Endodermal cell (in vitro differentiated cells): ENCODE results near the gene TRIM3. TPM values are rescaled to one million over a fixed set of nuclear protein-coding genes. Genes with fewer than 3 reads are reported as not detected.

ENCODE experiments used
- DNase-seq: peaks from one replicate; pipeline ENCODE4 v3.0.0-alpha.2; 2017
- H3K27ac ChIP-seq: 2 replicates; pipeline ENCODE4 v1.5.1; 2013; ENCODE audit warnings: mild to moderate bottlenecking, low read depth, low read length, moderate library complexity
- H3K27me3 ChIP-seq: 2 replicates; pipeline ENCODE4 v1.6.1; 2013; ENCODE audit warnings: mild to moderate bottlenecking, low read length, moderate library complexity; ENCODE audit not compliant: insufficient read depth, control insufficient read depth, poor library complexity, severe bottlenecking
- H3K36me3 ChIP-seq: 2 replicates; pipeline ENCODE4 v1.7.0; 2013; ENCODE audit warnings: mild to moderate bottlenecking, low read length, moderate library complexity; ENCODE audit not compliant: control insufficient read depth, insufficient read depth
- H3K4me1 ChIP-seq: one replicate; pipeline ENCODE4 v1.7.0; 2013; ENCODE audit warnings: low read length; ENCODE audit not compliant: control insufficient read depth, insufficient read depth
- H3K4me3 ChIP-seq: 2 replicates; pipeline ENCODE4 v1.5.1; 2013; ENCODE audit warnings: mild to moderate bottlenecking, low read length, moderate library complexity
- H3K9ac ChIP-seq: 2 replicates; pipeline ENCODE4 v1.6.1; 2013; ENCODE audit warnings: mild to moderate bottlenecking, low read length, moderate library complexity; ENCODE audit not compliant: poor library complexity, severe bottlenecking; ENCODE audit errors: extremely low read depth
- H3K9me3 ChIP-seq: 2 replicates; pipeline ENCODE4 v1.6.1; 2013; ENCODE audit warnings: mild to moderate bottlenecking, low read length, moderate library complexity; ENCODE audit not compliant: control insufficient read depth
- H3K27ac Mint-ChIP-seq: 2 replicates; pipeline ENCODE4 v1.8.0; 2020; ENCODE audit warnings: mixed read lengths
- H3K27me3 Mint-ChIP-seq: 2 replicates; pipeline ENCODE4 v1.8.0; 2021; ENCODE audit warnings: mild to moderate bottlenecking, mixed read lengths; ENCODE audit not compliant: insufficient read depth
- H3K36me3 Mint-ChIP-seq: 2 replicates; pipeline ENCODE4 v1.8.0; 2020; ENCODE audit warnings: low read depth, mixed read lengths
- H3K4me1 Mint-ChIP-seq: 2 replicates; pipeline ENCODE4 v1.8.0; 2020; ENCODE audit warnings: mixed read lengths
- H3K4me3 Mint-ChIP-seq: 2 replicates; pipeline ENCODE4 v1.8.0; 2020; ENCODE audit warnings: mild to moderate bottlenecking, moderate library complexity, mixed read lengths
- H3K9me3 Mint-ChIP-seq: 2 replicates; pipeline ENCODE4 v1.8.0; 2020; ENCODE audit warnings: mild to moderate bottlenecking, mixed read lengths
- WGBS, 2 experiments: methylation state at CpG; one replicate each; pipeline versions ENCODE4 v1.1.5 to v1.1.7; 2013; ENCODE audit warnings: missing lambda C conversion rate in 2 of 2, mixed read lengths in 1 of 2; ENCODE audit not compliant: insufficient coverage in 1 of 2, insufficient read length in 1 of 2; 5-methylcytosine and 5-hydroxymethylcytosine counted together
- total RNA-seq, 2 donors: library from RNA; stranded (reverse); fragmentation: NEBNext Ultra II Directional in 1 of 2; extraction: Animal tissue kit (Norgen Biotek cat#: 25700) in 1 of 2; gene quantifications; 2 replicates in 1 of 2; 3 replicates in 1 of 2; pipeline ENCODE4 v1.2.1, GENCODE V29; 2021
- TF ChIP-seq, protein P1 (sequence below): fragments of 200-600 bp; sonication (generic); conservative IDR thresholded peaks from 2 replicates; pipeline ENCODE4 v1.5.0; 2021; ENCODE audit warnings: antibody characterized with exemption, mild to moderate bottlenecking

TRIM3 gene
- total RNA-seq, 2 donors from 2014 or later, result 13.0 to 18.0 TPM

DNA sequence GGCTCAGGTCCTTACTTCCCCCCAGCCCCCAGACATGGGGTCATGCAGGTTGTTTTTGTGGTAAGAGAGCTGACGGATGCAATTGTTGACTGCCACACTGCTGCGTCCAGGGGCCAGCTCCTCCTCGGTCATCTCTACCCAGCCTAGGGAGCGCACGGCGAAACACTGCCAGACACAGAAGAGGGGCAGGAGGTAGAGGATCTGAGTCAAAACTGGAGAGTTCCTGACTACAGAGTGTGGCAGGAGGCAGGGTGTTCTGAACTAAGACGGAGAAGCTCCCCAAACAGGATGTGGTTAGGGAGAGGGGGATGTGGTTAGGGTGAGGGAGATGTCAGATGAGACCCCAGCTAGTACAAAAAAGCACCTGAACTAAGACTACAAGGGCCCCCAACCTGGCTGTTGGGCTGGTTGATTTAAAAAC is 71.2 kb downstream of the TRIM3 start:
- H3K9ac ChIP-seq, result no peak overlapping the region
- H3K27me3 Mint-ChIP-seq, result no peaks in the 10 kb centered on the region
- no peaks in the 10 kb centered on the region for H3K9me3 Mint-ChIP-seq
- H3K4me3 Mint-ChIP-seq, result no peak overlapping the region
- H3K4me3 ChIP-seq, result no peak overlapping the region
- peaks cover 9% of the 10 kb centered on the region for H3K36me3 ChIP-seq
- H3K27ac ChIP-seq, result no peak overlapping the region
- H3K4me1 ChIP-seq, result no peaks in the 10 kb centered on the region
- WGBS, 2 experiments, result 93 to 100% methylated on average over 5 to 7 of the region's 7 CpGs
- DNase-seq, result no peak
- no peak overlapping the region for H3K27ac Mint-ChIP-seq
- H3K27me3 ChIP-seq, result no peaks in the 10 kb centered on the region
- H3K4me1 Mint-ChIP-seq, result no peaks in the 10 kb centered on the region
- H3K9me3 ChIP-seq, result no peaks in the 10 kb centered on the region
- peaks cover 15% of the 10 kb centered on the region for H3K36me3 Mint-ChIP-seq
- TF ChIP-seq, protein P1, sequence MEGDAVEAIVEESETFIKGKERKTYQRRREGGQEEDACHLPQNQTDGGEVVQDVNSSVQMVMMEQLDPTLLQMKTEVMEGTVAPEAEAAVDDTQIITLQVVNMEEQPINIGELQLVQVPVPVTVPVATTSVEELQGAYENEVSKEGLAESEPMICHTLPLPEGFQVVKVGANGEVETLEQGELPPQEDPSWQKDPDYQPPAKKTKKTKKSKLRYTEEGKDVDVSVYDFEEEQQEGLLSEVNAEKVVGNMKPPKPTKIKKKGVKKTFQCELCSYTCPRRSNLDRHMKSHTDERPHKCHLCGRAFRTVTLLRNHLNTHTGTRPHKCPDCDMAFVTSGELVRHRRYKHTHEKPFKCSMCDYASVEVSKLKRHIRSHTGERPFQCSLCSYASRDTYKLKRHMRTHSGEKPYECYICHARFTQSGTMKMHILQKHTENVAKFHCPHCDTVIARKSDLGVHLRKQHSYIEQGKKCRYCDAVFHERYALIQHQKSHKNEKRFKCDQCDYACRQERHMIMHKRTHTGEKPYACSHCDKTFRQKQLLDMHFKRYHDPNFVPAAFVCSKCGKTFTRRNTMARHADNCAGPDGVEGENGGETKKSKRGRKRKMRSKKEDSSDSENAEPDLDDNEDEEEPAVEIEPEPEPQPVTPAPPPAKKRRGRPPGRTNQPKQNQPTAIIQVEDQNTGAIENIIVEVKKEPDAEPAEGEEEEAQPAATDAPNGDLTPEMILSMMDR, result no peak

DNA sequence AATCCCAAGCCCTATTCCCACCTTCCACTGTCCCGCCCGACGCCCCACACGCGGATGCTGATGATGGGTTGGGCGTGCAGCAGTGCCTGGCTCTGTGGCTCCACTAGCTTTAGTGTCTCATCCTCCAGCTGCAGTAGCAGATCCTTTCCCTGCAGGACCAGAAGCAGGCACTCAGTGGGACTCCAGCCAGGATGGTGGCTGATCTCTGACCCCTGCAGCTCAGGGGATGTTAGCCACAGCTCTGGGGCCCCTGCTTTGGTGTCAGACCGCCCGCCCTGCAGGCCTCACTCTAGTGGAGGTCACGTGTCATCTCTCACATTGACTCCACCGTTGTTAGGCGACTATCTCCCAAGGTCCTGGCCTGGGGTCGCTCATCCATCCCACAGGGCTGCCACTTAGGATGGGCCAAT is 71.7 kb downstream of the TRIM3 start:
- Mint-ChIP-seq H3K4me1 (no peaks in the 10 kb centered on the region), H3K4me3 (no peak overlapping the region), H3K36me3 (peaks cover 15% of the 10 kb centered on the region), H3K27ac (no peak overlapping the region), H3K9me3 (no peaks in the 10 kb centered on the region), H3K27me3 (no peaks in the 10 kb centered on the region)
- H3K27me3 ChIP-seq, result no peaks in the 10 kb centered on the region
- H3K9me3 ChIP-seq, result no peaks in the 10 kb centered on the region
- no peaks in the 10 kb centered on the region for H3K4me1 ChIP-seq
- H3K4me3 ChIP-seq, result no peak overlapping the region
- no peak overlapping the region for H3K27ac ChIP-seq
- 90 to 92% methylated on average over 6 to 12 of the region's 12 CpGs for WGBS, 2 experiments
- TF ChIP-seq, protein P1, result no peak
- no peak for DNase-seq
- H3K9ac ChIP-seq, result no peak overlapping the region
- H3K36me3 ChIP-seq, result peaks cover 9% of the 10 kb centered on the region

DNA sequence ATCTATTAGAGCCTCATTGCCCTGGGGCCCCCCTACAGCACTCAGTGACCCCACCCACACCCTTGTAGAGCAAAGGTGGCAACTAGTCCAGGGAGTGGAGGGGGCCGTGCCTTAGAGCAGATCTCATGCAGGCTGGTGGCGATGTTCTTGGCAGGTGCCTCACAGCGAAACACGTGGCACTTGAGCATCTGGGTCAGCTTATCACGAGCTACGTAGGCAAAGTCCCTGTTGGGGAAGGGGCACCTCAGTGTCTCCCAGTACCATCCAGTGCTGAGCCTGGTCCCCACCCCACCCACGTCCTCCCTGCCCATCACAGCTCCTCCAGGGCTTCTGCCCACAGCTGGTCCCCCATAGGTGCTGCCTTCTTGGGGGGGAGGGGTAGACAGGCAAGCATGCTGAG is 72.3 kb downstream of the TRIM3 start:
- TF ChIP-seq, protein P1, result no peak
- no peak overlapping the region for H3K4me3 Mint-ChIP-seq
- H3K27me3 ChIP-seq, result no peaks in the 10 kb centered on the region
- H3K9ac ChIP-seq, result no peak overlapping the region
- no peak overlapping the region for H3K27ac Mint-ChIP-seq
- no peaks in the 10 kb centered on the region for H3K4me1 Mint-ChIP-seq
- no peak overlapping the region for H3K27ac ChIP-seq
- H3K27me3 Mint-ChIP-seq, result no peaks in the 10 kb centered on the region
- WGBS, 2 experiments, result 93 to 97% methylated on average over 6 to 7 of the region's 7 CpGs
- peaks cover 15% of the 10 kb centered on the region for H3K36me3 Mint-ChIP-seq
- DNase-seq, result no peak
- H3K36me3 ChIP-seq, result peaks cover 9% of the 10 kb centered on the region
- no peak overlapping the region for H3K4me3 ChIP-seq
- H3K9me3 ChIP-seq, result no peaks in the 10 kb centered on the region
- no peaks in the 10 kb centered on the region for H3K4me1 ChIP-seq
- H3K9me3 Mint-ChIP-seq, result no peaks in the 10 kb centered on the region
